Lung (tissue), 12 donors: ENCODE measurements around the gene EPC1. TPM values are rescaled to one million over a fixed set of nuclear protein-coding genes. Genes with fewer than 3 reads are reported as not detected.

Experiments used
- ATAC-seq: fragments of 200-7000 bp; cut with Tn5 transposase; one replicate; pipeline ENCODE4 v1.9.1; 2020; ENCODE audit warnings: moderate number of reproducible peaks; ENCODE audit not compliant: insufficient read depth, low FRiP score
- DNase-seq, 3 donors: peaks; one replicate each; pipeline ENCODE4 v3.0.0-alpha.2; 2013 to 2017
- H3K27ac ChIP-seq, 2 donors: one replicate each; pipeline ENCODE4 v1.5.1; 2013; ENCODE audit warnings: mild to moderate bottlenecking in 2 of 2, moderate library complexity in 2 of 2, control low read depth in 1 of 2, inconsistent platforms in 1 of 2, low read depth in 1 of 2, low read length in 1 of 2
- H3K27me3 ChIP-seq, 3 donors: one replicate each; pipeline ENCODE4 v1.5.1; 2013; ENCODE audit warnings: low read length in 2 of 3; ENCODE audit not compliant: control insufficient read depth in 3 of 3, insufficient read depth in 3 of 3
- H3K36me3 ChIP-seq, 4 donors: one replicate each; pipeline ENCODE4 v1.5.1; 2013; ENCODE audit warnings: low read length in 4 of 4, mild to moderate bottlenecking in 1 of 4, moderate library complexity in 1 of 4; ENCODE audit not compliant: control insufficient read depth in 4 of 4, insufficient read depth in 4 of 4
- H3K4me1 ChIP-seq, 5 donors: one replicate each; pipeline ENCODE4 v1.5.1; 2013; ENCODE audit warnings: low read length in 5 of 5, mild to moderate bottlenecking in 2 of 5, moderate library complexity in 1 of 5; ENCODE audit not compliant: control insufficient read depth in 5 of 5, insufficient read depth in 5 of 5
- H3K4me3 ChIP-seq: one replicate; pipeline ENCODE4 v1.5.1; 2013; ENCODE audit warnings: mild to moderate bottlenecking, control low read depth, moderate library complexity
- H3K9ac ChIP-seq, 2 donors: one replicate each; pipeline ENCODE4 v1.5.1; 2013; ENCODE audit warnings: low read length in 2 of 2, control low read depth in 1 of 2; ENCODE audit not compliant: insufficient read depth in 1 of 2
- H3K9me3 ChIP-seq, 4 donors: one replicate each; pipeline ENCODE4 v1.5.1; 2013; ENCODE audit warnings: low read length in 3 of 4, mild to moderate bottlenecking in 1 of 4, moderate library complexity in 1 of 4; ENCODE audit not compliant: control insufficient read depth in 4 of 4, insufficient read depth in 3 of 4
- WGBS, 2 donors: extraction: QIAGEN DNeasy Blood & Tissue Kit; methylation state at CpG; one replicate each; pipeline ENCODE4 v1.1.7; 2013; 5-methylcytosine and 5-hydroxymethylcytosine counted together
- polyA plus RNA-seq, 2 donors: library from polyadenylated mRNA; stranded (reverse); fragments of 200-250 nt; gene quantifications; one replicate each; pipeline ENCODE4 v1.2.1, GENCODE V29; 2013
- total RNA-seq, 2 donors: library from RNA; depleted of rRNA in 1 of 2; stranded (reverse); fragments of >200 nt in 1 of 2; gene quantifications; one replicate each; pipeline ENCODE4 v1.2.1, GENCODE V29; 2014 to 2021
- TF ChIP-seq, protein P1 (sequence below): IDR thresholded peaks from 2 replicates; pipeline ENCODE4 v1.5.1; 2012; ENCODE audit warnings: mild to moderate bottlenecking; ENCODE audit errors: control extremely low read depth, extremely low read depth
- donor health status: control.
- donor health status: control.
- donor health status: Bipolar disorder and iron deficiency.
- donor health status: healthy.
- donor health status: DM: yes; HTN: yes; CAD: no.

The EPC1 gene
- total and polyA plus RNA-seq, 4 donors = 13.2 to 109 (median 26.0) TPM

DNA sequence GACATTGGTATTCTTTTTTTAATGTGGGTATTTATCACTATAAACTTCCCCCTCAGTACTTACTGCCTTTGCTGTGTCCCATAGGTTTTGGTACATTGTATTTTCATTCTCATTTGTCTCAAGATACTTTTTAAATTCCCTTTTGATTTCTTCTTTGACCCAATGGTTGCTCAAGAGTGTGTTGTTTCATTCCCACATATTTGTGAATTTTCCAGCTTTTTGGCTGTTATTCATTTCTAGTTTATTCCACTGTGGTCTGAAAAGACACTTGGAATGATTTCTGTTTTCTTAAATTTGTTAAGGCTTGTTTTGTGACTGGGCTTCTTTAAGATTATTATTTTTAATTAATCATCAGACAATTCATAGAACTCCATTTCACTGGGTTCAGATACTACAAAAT is 105.0 kb downstream of the EPC1 start:
- H3K27ac ChIP-seq = no peak overlapping the region
- no peaks in the 10 kb centered on the region for H3K27me3 ChIP-seq
- no peaks in the 10 kb centered on the region for H3K36me3 ChIP-seq
- TF ChIP-seq, protein P1, sequence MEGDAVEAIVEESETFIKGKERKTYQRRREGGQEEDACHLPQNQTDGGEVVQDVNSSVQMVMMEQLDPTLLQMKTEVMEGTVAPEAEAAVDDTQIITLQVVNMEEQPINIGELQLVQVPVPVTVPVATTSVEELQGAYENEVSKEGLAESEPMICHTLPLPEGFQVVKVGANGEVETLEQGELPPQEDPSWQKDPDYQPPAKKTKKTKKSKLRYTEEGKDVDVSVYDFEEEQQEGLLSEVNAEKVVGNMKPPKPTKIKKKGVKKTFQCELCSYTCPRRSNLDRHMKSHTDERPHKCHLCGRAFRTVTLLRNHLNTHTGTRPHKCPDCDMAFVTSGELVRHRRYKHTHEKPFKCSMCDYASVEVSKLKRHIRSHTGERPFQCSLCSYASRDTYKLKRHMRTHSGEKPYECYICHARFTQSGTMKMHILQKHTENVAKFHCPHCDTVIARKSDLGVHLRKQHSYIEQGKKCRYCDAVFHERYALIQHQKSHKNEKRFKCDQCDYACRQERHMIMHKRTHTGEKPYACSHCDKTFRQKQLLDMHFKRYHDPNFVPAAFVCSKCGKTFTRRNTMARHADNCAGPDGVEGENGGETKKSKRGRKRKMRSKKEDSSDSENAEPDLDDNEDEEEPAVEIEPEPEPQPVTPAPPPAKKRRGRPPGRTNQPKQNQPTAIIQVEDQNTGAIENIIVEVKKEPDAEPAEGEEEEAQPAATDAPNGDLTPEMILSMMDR = no peak
- H3K4me3 ChIP-seq = no peak overlapping the region
- DNase-seq (no peak), ATAC-seq (no peak)
- no peaks in the 10 kb centered on the region for H3K9me3 ChIP-seq
- no peaks in the 10 kb centered on the region for H3K4me1 ChIP-seq
- no peak overlapping the region for H3K9ac ChIP-seq

DNA sequence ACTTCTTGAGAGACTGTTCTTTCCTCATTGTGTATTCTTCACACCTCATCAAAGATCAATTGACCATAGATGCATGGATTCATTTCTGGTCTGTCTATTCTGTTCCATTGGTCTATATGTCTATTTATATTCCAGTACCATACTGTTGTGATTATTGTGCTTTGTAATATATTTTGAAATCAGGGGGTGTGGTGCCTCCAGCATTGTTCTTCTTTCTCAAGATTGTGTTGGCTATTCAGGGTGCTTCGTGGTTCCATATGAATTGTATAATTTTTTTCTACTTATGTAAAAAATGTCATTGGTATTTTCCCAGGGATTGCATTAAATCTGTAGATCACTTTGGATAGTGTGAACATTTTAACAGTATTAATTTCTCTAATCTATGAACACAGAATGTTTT is 106.5 kb downstream of the EPC1 start:
- H3K27ac ChIP-seq = no peak overlapping the region
- no peaks in the 10 kb centered on the region for H3K9me3 ChIP-seq
- no peak overlapping the region for H3K4me3 ChIP-seq
- ATAC-seq (no peak), DNase-seq (no peak)
- no peaks in the 10 kb centered on the region for H3K27me3 ChIP-seq
- H3K9ac ChIP-seq = no peak overlapping the region
- WGBS, 2 donors = 58 to 85% methylated on average over 1 of the region's 1 CpG
- TF ChIP-seq, protein P1 = no peak
- no peaks in the 10 kb centered on the region for H3K36me3 ChIP-seq
- no peaks in the 10 kb centered on the region for H3K4me1 ChIP-seq

DNA sequence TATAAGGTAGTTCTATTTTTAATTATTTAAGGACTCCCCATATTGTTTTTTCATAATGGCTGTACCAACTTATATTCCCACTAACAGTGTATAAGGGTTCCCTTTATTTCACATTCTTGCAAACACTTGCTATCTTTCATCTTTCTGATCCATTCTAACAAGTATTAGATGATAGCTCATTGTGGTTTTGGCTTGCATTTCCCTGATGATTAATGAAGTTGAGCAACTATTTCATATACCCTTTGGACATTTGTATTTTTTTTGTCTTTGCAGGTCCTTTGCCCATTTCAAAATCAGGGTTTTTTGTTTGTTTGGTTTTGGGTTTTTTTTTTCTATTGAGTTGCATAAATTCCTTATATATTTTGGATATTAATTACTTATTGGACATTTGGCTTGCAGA is 107.2 kb downstream of the EPC1 start:
- TF ChIP-seq, protein P1 = no peak
- ATAC-seq = no peak

DNA sequence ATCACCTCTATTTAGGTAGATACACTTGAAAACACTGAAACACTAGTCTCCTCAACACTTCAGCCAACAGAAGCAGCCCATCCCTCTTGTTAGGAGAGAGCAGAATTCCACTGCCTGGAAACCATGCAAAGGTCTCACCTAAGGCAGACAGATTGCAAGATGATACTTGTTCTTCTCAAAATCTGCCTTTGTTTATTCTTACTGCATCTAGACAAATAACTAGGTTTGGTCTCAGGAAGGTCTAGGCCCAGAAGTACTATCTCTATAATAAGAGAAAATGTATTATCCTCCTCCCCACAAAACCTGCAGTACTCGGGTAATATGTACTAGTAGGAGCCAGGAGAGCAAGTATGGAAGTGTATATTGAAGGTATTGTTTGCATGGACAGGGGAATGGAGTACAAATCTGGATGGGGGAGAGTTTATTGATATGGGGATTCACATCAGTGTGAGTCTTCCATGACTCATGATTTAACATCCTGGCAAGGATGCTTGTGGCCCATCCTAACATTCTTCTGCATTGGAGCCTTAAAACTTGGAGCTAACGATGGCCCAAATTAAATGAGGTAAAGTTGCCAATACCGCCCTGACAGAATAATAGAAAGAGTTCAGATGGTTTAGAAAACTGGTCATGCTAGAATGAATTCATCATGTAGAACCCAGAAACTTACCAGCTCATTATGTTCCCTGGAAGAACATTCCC is 109.2 kb downstream of the EPC1 start:
- H3K36me3 ChIP-seq = no peaks in the 10 kb centered on the region
- DNase-seq (no peak), ATAC-seq (no peak)
- H3K4me1 ChIP-seq = no peaks in the 10 kb centered on the region
- TF ChIP-seq, protein P1 = no peak
- H3K9ac ChIP-seq = no peak overlapping the region
- H3K4me3 ChIP-seq = no peak overlapping the region
- no peak overlapping the region for H3K27ac ChIP-seq
- no peaks in the 10 kb centered on the region for H3K27me3 ChIP-seq
- no peaks in the 10 kb centered on the region for H3K9me3 ChIP-seq
- WGBS, 2 donors = 93% methylated on average over 3 of the region's 3 CpGs

More for the DNA sequence above, 107.2 kb downstream of the EPC1 start:
- no peaks in the 10 kb centered on the region for H3K4me1 ChIP-seq
- H3K27ac ChIP-seq = no peak overlapping the region
- H3K9me3 ChIP-seq = no peaks in the 10 kb centered on the region
- DNase-seq = no peak
- H3K27me3 ChIP-seq = no peaks in the 10 kb centered on the region
- no peaks in the 10 kb centered on the region for H3K36me3 ChIP-seq
- H3K4me3 ChIP-seq = no peak overlapping the region
- no peak overlapping the region for H3K9ac ChIP-seq
